Camera-type eye (tissue), 1 donor: Measurements from ENCODE around the gene MEDAG. TPM values are rescaled to one million over a fixed set of nuclear protein-coding genes. Genes with fewer than 3 reads are reported as not detected.

Experiments
- total RNA-seq: library from RNA; depleted of rRNA; stranded (reverse); fragments of >200 nt; gene quantifications from one replicate; pipeline ENCODE4 v1.2.3, GENCODE V29; 2014

MEDAG gene
- 10.8 TPM for total RNA-seq

DNA sequence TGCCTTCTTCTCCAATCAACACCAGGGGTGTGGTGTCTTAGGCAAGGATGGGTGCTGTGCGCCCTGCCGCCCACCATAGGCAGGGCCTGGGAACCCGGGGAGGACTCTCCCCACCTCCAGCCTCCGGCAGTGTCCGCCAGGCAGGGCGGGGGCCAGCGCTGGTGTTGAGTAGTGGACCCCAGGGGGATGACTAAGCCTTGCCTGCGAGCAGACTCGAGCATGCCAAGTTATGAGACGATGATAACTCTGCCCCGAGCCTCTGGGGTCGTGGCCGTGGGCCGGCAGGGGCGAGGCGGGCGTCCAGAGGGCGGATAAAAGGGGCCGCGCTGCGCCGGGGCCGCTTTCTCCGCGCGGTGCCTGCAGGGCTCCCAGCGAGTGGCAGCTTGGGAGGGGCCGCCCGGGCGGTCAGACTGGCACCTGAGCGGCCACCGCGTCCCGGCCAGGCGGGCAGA, at the start of gene MEDAG:
TSS of gene MEDAG (plus strand) at position 340 of the 452 bp plus-strand sequence. CDS start 245 bp downstream, outside the sequence.

DNA sequence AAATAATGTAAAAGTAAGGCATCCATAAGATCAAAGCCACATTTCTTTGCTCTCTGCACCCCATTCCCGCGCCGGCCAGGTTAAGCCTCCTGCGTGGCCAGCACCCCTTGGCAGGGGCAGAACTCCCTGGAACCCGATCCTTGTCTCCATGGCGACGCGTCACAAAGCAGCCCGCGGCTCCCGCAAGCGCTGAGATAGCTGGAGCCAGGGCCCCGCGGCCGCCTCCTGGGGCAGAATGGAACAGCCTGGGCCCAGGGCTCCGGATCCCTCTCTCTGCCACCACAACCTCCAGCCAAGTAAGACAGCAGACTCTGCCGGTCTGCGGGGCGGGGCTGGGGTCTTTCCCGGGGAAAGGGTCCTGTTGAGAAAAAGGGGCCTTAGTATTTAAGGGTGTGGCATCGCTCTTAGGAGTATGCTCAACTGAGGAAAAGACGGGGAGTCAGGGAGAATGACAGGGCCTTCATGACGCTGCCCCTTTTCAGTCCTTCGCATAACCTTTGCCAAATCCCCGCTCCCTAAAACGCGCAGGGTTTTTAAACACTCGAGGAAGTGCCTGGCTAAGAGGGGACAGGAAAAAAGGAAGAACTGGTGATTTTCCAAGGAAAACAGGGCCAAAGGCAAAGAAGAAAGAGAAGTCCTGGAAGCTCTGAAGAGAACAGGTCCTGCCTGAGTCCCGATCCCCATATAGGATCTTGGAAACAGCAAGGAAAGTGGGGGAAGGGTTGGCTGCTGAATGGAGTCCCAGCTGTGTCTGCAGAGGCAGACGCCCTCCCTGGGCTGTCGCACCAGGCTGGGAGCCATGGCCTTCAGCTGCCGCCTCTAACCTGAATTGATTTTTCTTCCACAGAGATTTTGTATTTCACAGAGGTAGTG, 26.6 kb downstream of the MEDAG start, which contains the start of gene TEX26:
TSS of gene TEX26 (plus strand) at position 176 of the 873 bp plus-strand sequence. CDS start at position 236, 60 bp downstream.

Other genes starting within 250 kb of the MEDAG start
- 3.5 TPM for gene ALOX5AP, start 170.7 kb upstream of the MEDAG start, total RNA-seq
- gene TEX26, start 26.4 kb downstream of the MEDAG start, total RNA-seq = not detected